Endothelial cell of umbilical vein (primary cell): ENCODE data around the gene NFKB1. TPM values are rescaled to one million over a fixed set of nuclear protein-coding genes. Genes with fewer than 3 reads are reported as not detected.

Source experiments
- BruUV-seq: library from RNA; stranded (reverse); fragments of 400-500 nt; replicated peaks from 2 replicates; lab custom pipeline; 2021; lab: Mats Ljungman, UMichigan
- CTCF ChIA-PET: fragments of 300-600, 350-600 bp; sonication (Branson Sonifier 250); formaldehyde crosslinking; loops from one replicate; lab custom pipeline; 2021; ENCODE audit warnings: antibody characterized with exemption, inconsistent platforms; lab: Charles Lee
- POLR2A ChIA-PET: fragments of 300-600, 350-600 bp; sonication (Branson Sonifier 250); formaldehyde crosslinking; loops from one replicate; lab custom pipeline; 2021; ENCODE audit warnings: antibody characterized with exemption, inconsistent platforms; lab: Charles Lee
- DNase-seq: peaks from one replicate; pipeline ENCODE4 v3.0.0-alpha.2; 2011; ENCODE audit warnings: low read depth, low spot score
- FAIRE-seq: peaks from 2 replicates; lab custom pipeline; 2011; peaks lifted over from hg19 to GRCh38; lab: Jason Lieb, UNC
- H2AFZ ChIP-seq: 2 replicates; pipeline ENCODE4 v1.6.0; 2012; ENCODE audit warnings: low read depth, low read length, control low read depth, inconsistent platforms
- H3K27ac ChIP-seq: 2 replicates; pipeline ENCODE4 v1.5.1; 2011; ENCODE audit warnings: low read depth, mild to moderate bottlenecking, control low read depth, low read length, moderate library complexity; ENCODE audit not compliant: insufficient read depth
- H3K27me3 ChIP-seq, 2 experiments: 2 replicates each; pipeline versions ENCODE4 v1.6.0 to v1.6.1; 2011; ENCODE audit warnings: low read length in 2 of 2, mixed read lengths in 1 of 2; ENCODE audit not compliant: control insufficient read depth in 2 of 2, insufficient read depth in 2 of 2
- H3K36me3 ChIP-seq, 2 experiments: 2 replicates in 1 of 2; 3 replicates in 1 of 2; pipeline ENCODE4 v1.5.1; 2011; ENCODE audit warnings: low read length in 2 of 2, mild to moderate bottlenecking in 1 of 2, moderate library complexity in 1 of 2; ENCODE audit not compliant: control insufficient read depth in 2 of 2, insufficient read depth in 2 of 2; ENCODE audit errors: extremely low read depth in 1 of 2
- H3K4me1 ChIP-seq: 3 replicates; pipeline ENCODE4 v1.5.1; 2011; ENCODE audit warnings: mild to moderate bottlenecking, low read length; ENCODE audit not compliant: control insufficient read depth, insufficient read depth; ENCODE audit errors: extremely low read depth
- H3K4me2 ChIP-seq: 2 replicates; pipeline ENCODE4 v1.6.1; 2011; ENCODE audit warnings: low read length, control low read depth, mixed read lengths; ENCODE audit not compliant: insufficient read depth
- H3K4me3 ChIP-seq, 3 experiments: fragments of 200-600 bp in 1 of 3; sonication (generic), shearing (Covaris generic) in 1 of 3; replicated peaks in 1 of 3; 2 replicates each; pipeline ENCODE4 v1.5.1; 2011 to 2016; ENCODE audit warnings: control low read depth in 3 of 3, low read length in 3 of 3, mild to moderate bottlenecking in 2 of 3, inconsistent platforms in 1 of 3, low read depth in 1 of 3, moderate library complexity in 1 of 3; ENCODE audit not compliant: insufficient read depth in 1 of 3
- H3K79me2 ChIP-seq: 2 replicates; pipeline ENCODE4 v1.6.0; 2012; ENCODE audit warnings: low read length, inconsistent platforms; ENCODE audit not compliant: control insufficient read depth, insufficient read depth
- H3K9ac ChIP-seq: replicated peaks from 2 replicates; pipeline ENCODE3; 2011; ENCODE audit warnings: low read length, control low read depth; ENCODE audit not compliant: insufficient read depth; ENCODE audit errors: extremely low read depth
- H3K9me1 ChIP-seq: replicated peaks from 3 replicates; pipeline ENCODE4 v1.6.0; 2011; ENCODE audit warnings: mild to moderate bottlenecking, low read length; ENCODE audit not compliant: control insufficient read depth, insufficient read depth; ENCODE audit errors: extremely low read depth
- H3K9me3 ChIP-seq: replicated peaks from 2 replicates; pipeline ENCODE4 v1.5.1; 2012; ENCODE audit warnings: low read length, inconsistent platforms; ENCODE audit not compliant: control insufficient read depth, insufficient read depth
- H4K20me1 ChIP-seq: replicated peaks from 2 replicates; pipeline ENCODE3; 2011; ENCODE audit warnings: mild to moderate bottlenecking, low read length; ENCODE audit not compliant: control insufficient read depth, insufficient read depth; ENCODE audit errors: extremely low read depth
- CTCF ChIP-seq, 2 donors: IDR thresholded peaks; 1 replicate in 1 of 2; 2 replicates in 1 of 2; pipeline ENCODE4 v1.5.1; 2011; ENCODE audit warnings: low read length in 2 of 2, mild to moderate bottlenecking in 2 of 2, moderate library complexity in 2 of 2, control low read depth in 1 of 2, inconsistent platforms in 1 of 2, low read depth in 1 of 2; ENCODE audit not compliant: insufficient read depth in 1 of 2; ENCODE audit errors: extremely low read depth in 1 of 2
- EZH2 ChIP-seq: IDR thresholded peaks from 2 replicates; pipeline ENCODE4 v1.6.1; 2012; ENCODE audit warnings: borderline replicate concordance, low read depth, mild to moderate bottlenecking, moderate library complexity, low read length, inconsistent platforms; ENCODE audit not compliant: severe bottlenecking
- FOS ChIP-seq: IDR thresholded peaks from 2 replicates; pipeline ENCODE4 v1.6.1; 2011; ENCODE audit warnings: mild to moderate bottlenecking, low read length, moderate library complexity, borderline replicate concordance; ENCODE audit not compliant: insufficient read depth
- GATA2 ChIP-seq: IDR thresholded peaks from 2 replicates; pipeline ENCODE4 v1.7.0; 2011; ENCODE audit warnings: low read depth, mild to moderate bottlenecking, moderate library complexity, mixed read lengths, low read length; ENCODE audit not compliant: insufficient read length, insufficient read depth
- JUN ChIP-seq: IDR thresholded peaks from 2 replicates; pipeline ENCODE4 v1.6.1; 2011; ENCODE audit warnings: borderline replicate concordance, low read depth; ENCODE audit not compliant: insufficient read length, insufficient read depth
- MAX ChIP-seq: IDR thresholded peaks from 2 replicates; pipeline ENCODE4 v1.6.1; 2011; ENCODE audit not compliant: insufficient read depth, insufficient read length
- MYC ChIP-seq: IDR thresholded peaks from one replicate; pipeline ENCODE4 v1.6.1; 2011; ENCODE audit warnings: mild to moderate bottlenecking, low read depth, low read length
- POLR2A ChIP-seq: IDR thresholded peaks from 2 replicates; pipeline ENCODE4 v1.6.1; 2012; ENCODE audit warnings: low read depth, mild to moderate bottlenecking, control low read depth, low read length
- POLR2AphosphoS5 ChIP-seq: IDR thresholded peaks from 2 replicates; pipeline ENCODE4 v1.6.1; 2012; ENCODE audit warnings: low read depth, mild to moderate bottlenecking, control low read depth, low read length, moderate library complexity; ENCODE audit not compliant: insufficient read depth
- dilution Hi-C: fragments of 300-500 bp; cut with MboI; formaldehyde crosslinking; loops from one replicate; pipeline ENCODE4 v1.15.0; 2019; ENCODE audit warnings: low sequenced_read_pairs; ENCODE audit not compliant: extremely low pct_ligation_motif_present
- intact Hi-C: fragments of 100-400 bp; cut with micrococcal nuclease; formaldehyde crosslinking; loops from one replicate; pipeline ENCODE4 v1.10.0; 2022
- polyA plus RNA-seq, 4 experiments: library from polyadenylated mRNA; depleted of rRNA in 3 of 4; stranded (reverse) in 3 of 4; unstranded in 1 of 4; fragments of >200 nt; gene quantifications; 2 replicates each; pipeline versions ENCODE4 v1.2.1 to v1.2.3, GENCODE V29; 2011 to 2012; ENCODE audit warnings: missing spikeins in 1 of 4
- total RNA-seq: library from RNA; stranded (reverse); gene quantifications from 2 replicates; pipeline ENCODE4 v1.2.3, GENCODE V29; 2021

Gene NFKB1
- total and polyA plus RNA-seq, 2 donors (not counting 3 experiments of a cell fraction or from before 2014, with no cell fraction given) = 21.3 to 41.4 TPM

GRCh38 chr4:102578819-102579218 is 77.7 kb downstream of the NFKB1 start:
- Histone ChIP-seq H3K4me3 (no peak overlapping the region), H3K36me3 (peaks cover 9 to 12% of the 10 kb centered on the region in 2 experiments), H3K4me2 (no peak overlapping the region), H3K9me1 (no peaks in the 10 kb centered on the region), H3K9me3 (no peaks in the 10 kb centered on the region), H3K4me1 (peaks cover 14% of the 10 kb centered on the region), H3K27ac (no peak overlapping the region), H4K20me1 (no peaks in the 10 kb centered on the region), H2AFZ (no peak overlapping the region), H3K9ac (no peak overlapping the region), H3K27me3 (no peaks in the 10 kb centered on the region), H3K79me2 (peaks cover 3% of the 10 kb centered on the region)
- intact Hi-C loops (no loop called here), dilution Hi-C loops (no loop called here)
- no peak for FAIRE-seq
- DNase-seq = no peak
- no peak for TF ChIP-seq MAX
- TF ChIP-seq CTCF (IDR thresholded peaks at IDR 0.05; ENCODE audit: extremely low read depth in 1 of 2, insufficient read depth in 1 of 2, low read depth in 1 of 2, low read length in 2 of 2) = no peak
- no peak for TF ChIP-seq GATA2
- TF ChIP-seq JUN = no peak
- TF ChIP-seq EZH2 = no peak
- no peak for TF ChIP-seq FOS
- TF ChIP-seq POLR2A = no peak
- no peak for TF ChIP-seq POLR2AphosphoS5
- no peak for TF ChIP-seq MYC
- no TSS peak for BruUV-seq
- ChIA-PET CTCF (interaction anchor here (1.1 kb wide), 1 partner anchor 33 kb away, joined by 4 read pairs; no protein-coding TSS in a partner anchor), POLR2A (no interaction called here)
